ENCODE data around the gene ISM1.

ISM1 gene

DNA sequence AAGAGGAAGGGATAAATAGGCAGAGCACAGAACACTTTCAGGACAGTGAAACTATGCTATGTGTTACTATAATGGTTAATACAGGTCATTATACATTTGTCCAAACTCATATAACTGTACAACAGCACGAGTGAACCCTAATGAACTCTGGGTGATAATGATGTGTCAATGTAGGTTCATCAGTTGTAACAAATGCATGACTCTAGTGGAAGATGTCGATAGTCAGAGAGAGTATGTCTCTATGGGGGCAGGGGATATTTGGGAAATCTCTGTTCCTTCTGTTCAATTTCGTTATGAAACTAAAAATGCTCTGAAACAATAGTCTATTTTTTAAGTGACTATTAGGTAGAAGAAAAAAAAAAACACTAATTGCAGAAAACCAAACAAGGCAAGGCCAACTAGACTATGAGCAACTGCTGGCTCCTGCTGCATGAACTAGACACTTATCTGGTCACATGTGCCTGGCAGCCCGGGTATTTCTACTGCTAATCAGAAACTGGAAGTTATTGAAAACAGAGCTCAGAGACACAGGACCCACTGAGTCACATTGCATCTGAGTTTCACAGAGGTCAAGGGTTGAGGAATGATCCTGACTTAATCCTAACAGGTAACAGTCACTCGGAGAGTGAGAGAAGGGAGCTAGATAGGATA lies 97.9 kb downstream of the ISM1 start:
- DNase-seq = no peak

DNA sequence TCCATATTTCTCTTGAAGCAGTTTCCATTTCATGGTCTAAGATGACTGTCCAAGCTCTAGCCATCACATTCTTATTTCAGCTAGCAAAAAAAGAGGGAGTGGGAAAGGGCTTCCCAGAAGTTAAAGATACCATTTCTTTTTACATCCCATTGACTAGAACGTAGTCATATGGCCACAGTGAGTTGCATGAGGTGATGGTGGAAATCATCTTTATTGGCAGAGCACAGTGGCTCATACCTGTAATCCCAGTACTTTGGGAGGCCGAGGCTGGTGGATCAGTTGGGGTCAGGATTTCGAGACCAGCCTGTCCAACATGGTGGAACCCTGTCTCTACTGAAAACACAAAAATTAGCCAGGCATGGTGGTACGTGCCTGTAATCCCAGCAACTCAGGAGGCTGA lies 99.6 kb downstream of the ISM1 start:
- DNase-seq = no peak

DNA sequence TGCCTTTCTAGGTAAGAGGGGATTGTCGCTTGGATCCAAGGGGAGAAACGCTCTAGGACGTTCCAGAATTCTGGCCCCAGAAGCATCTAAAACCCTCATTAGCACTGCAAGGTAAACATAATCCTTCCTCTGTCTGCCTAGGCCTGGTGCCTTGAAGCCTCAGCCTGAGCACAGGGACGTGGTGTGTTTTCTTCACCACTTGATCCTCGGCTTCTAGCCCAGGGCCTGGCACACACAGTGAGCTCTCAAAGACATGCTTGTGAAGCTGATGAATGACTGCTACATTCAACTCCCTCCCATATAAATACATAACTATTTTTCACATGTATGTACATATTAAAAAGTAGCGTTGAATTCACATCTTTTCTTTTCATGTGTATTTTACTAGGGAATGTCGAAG lies 100.3 kb downstream of the ISM1 start:
- no peak for DNase-seq

DNA sequence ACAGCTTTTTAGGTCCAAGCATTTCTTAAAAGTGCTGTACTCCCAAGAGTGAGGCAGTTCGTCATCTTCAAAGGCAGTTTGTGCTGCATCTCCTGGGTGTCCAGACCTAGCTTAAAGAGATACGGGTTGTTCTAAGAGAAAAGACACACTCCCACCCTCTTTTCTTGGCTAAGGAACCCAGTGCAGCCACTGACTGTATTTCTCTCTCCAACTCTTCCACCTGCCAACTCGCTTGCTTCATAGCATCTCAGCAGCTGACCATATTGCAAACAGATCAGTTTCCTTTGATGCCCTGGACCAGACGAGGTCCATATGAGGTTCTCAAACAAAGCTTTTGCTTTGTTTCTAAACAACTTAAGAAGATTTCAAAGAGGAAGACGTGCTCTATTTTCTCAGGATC lies 101.1 kb downstream of the ISM1 start:
- no peak for DNase-seq

DNA sequence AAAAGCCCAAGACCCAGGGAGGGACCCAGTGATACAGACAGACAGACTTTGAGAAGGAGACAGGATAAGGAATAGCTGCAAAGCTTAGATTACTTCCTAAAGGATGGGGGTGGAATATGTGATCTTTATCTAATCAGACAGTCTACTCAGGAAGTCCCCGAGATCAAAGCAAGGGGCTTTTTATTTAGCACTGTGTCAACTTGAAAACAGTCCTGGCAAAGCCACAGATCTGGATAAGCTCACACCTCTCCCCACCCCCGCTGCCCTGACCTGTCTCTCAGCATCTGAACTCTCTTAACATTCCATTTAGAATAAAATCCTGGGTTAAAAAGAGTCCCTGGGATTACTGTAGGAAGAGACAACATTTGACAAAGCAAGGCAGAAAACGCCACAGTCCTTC lies 101.5 kb downstream of the ISM1 start:
- DNase-seq = no peak

DNA sequence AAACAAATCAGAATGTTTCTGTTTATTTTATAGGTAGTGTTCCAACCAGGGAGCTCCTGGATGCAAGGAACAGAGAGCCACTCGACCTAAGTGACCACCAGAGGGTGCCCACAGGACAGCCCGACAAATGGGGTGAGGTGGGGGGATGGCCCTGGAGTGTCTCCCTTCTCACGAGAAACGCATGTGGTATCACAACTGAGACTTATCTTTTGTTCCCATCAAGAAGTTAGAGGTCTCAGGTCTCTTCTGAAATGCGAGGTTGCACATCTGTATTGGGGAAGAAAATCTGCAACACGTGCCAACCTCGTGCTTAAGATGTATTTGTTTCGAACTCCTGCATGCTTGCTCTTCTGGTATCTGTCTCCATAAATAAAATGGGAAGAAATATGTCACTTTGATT lies 104.0 kb downstream of the ISM1 start:
- no peak for DNase-seq

DNA sequence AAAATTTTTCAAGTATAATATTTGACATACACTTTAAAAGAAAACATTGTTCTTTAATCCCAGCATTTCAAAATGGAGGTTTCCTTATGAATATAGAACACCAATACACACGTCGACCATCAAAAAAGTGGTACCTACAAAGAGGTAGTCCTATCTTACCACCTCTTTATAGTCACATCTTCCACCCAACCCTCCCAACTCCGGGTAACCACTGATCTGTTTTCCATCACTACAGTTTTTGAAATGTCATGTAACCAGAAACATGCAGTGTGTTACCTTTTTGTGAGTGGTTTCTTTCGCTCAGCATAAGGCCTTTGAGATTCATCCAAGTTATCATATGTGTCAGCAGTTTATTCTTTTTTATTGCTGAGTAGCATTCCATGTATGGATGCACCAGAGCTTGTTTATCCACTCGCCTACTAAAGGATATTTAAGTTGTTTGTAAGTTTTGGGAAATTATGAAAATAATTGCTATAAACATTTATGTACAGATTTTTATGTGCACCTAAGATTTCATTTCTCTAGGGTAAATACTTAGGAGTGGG lies 104.8 kb downstream of the ISM1 start:
- no peak for DNase-seq

DNA sequence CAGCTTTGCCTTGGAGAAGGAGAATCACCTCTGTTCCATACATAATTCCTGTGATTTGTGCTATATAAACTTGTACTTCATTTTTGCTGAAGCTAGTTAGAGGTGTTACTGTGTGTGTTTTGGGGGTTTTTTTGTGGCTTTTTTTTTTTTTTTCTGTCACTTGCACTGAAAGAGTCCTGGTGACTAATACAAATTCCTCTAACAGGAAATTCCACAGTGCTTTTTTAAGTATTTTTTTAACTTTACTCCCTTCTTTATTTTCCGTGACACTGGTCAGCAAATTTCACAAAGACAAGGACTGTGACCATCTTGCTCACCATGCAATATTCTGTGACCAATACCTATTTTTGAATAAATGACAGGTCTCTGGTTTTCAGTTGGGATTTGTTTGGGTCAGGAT lies 110.5 kb downstream of the ISM1 start:
- DNase-seq = no peak

DNA sequence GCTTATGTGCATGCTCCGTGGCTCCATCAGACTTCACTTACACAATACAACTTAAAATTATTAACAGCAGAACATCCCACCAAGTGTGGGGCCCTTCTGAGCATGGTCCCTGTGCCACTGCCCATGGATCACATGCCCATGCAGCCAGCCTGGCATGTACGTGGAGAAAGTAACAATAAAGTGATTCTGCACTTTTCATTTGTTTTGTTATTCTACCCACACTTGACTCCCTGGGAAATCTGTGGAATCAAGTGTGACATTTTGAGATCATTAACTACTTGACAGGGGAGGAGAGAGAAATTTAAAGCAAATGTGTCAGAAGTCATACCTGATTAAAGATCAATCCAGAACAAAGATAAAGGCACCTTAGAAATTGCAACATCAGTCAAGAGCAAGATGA lies 112.0 kb downstream of the ISM1 start:
- no peak for DNase-seq

DNA sequence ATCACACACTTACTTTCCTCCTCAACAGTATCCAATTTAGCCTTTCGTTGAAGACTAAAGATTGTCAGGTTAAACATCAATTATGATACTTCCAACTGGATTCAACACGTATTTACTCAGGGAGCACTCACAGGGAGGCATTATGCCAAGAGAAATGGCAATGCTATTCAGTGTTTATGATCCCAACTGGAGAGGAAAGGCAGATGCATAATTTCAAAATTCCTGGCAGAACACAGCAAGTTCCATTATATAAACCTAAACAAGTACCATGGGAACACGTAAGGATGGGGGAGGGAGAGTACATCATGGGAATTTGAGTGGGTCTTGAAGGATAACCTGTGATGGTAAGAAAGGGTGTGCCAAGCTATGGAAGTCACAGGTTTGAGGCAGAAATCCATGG lies 112.7 kb downstream of the ISM1 start:
- DNase-seq = peak; percentile 44

DNA sequence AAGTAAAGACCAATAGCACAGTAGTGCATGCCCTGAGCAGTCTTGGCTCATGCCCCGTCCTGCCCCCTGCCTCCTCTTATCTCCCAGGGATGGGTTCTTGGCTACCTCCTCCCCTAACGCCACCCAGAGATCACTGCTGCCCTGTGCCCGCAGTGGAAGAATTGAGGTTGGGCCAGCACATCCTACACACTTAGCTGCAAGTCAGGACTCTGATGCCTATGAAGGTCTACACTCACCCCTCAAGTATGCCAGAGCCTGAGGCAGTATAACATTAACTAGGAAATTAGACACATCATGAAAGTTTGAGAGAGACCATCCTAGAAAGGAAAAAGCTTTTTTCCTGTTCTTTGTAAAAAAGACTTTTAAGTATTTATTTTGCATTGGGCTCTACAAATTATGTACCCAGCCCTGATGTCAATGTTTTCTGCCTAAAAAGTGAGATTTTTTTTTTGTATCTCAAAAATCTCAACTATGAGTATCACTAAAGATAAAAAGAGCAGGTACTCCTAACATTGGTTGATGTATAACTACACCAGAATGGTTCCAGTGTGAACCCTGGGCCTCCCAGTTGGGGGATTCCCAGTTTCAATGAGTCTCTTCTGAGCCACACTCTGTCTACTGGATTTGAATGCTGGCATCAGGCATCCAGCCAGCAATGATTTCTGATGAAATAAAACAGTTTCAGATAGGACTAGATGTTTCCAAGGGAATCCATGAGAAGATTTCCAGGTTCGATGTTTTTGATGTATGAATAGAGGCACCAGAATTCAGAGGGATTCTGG lies 115.4 kb downstream of the ISM1 start:
- DNase-seq = no peak

DNA sequence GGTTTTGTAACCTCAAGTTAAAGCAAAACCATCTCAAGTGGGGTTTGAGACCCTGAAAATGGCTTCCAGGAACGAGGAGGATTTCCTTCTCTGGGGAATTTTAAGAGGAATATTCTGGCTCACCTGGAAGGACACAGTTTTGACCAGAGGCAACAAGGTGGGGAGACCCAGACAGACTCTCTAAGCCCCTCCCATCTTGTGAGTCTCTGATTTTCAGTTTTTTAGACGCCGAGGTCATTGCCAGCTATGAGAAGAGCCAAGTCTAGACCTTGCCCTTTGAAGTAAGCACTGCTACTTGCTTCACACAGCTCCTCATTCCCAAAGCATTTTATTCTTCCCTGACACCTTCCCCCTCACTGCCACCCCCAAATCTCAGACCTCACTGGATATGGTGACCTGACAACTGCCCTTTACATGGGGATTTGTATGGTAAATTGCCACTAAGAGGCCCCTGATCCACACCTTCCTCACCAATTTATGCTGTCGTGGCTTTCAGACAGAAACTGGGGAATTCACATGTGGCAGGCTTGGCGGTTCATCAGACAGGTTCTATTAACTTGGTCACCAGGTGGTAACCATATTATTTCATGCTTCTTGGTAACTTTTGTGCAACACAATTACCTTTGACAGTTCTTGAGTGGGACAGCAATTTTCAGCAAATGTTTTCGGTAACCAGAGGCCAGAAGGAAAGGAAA lies 116.2 kb downstream of the ISM1 start:
- no peak for DNase-seq

DNA sequence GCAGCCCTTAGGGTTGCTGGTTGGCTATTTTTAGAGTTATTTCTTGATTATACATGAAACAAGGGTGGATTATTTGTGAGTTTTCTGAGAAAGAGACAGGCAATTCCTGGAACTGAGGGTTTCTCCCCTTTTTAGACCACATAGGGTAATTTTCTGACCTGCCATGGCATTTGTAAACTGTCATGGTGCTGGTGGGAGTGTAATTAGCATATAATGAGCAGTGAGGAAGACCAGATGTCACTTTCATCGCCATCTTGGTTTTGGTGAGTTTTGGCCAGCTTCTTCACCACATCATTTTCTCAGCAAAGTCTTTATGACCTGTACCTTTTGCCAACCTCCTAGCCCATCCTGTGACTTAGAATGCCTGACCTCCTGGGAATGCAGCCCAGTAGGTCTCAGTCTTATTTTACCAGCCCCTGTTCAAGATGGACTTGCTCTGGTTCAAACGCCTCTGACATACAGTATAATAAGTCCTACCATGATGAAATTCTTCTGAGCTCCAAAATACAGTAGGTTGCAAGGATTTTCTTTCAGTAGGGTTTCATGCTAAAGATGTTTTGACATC lies 117.1 kb downstream of the ISM1 start:
- no peak for DNase-seq

DNA sequence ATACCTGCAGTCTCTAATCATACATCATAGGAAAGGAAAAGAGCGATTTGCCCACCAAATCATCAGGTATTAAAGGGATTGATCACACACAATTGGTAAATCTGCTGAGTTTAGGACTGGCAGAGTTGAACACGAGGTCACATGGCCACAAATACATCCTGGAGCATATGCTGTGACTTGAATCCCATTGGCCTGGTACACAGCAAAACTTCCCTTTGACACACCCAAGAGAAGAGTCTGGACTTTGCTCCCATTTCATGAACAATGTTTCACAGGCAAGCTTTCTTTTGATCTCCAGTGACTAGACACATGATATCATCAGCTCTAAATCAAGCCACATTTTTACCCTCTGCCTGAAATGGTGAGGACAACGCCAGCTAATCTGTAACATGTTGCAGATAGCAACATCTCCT lies 117.9 kb downstream of the ISM1 start:
- DNase-seq = no peak

DNA sequence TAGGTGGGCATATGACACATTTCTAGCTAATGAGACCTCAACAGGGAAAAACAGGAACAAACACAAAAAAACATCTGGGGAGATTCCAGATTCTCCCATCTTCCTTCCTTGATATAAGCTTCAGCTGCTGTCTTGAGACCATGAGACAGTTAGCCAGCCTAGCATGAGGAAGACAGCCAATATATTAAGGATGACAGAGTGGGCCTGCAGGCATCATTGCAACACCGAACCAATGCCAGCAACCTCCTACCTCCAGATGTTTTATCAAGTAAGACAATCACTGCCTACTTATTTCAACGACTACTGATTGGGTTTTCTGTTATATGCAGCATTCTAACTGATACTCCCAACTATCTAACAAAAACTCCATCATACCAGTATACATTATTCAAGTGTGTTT lies 119.0 kb downstream of the ISM1 start:
- no peak for DNase-seq

DNA sequence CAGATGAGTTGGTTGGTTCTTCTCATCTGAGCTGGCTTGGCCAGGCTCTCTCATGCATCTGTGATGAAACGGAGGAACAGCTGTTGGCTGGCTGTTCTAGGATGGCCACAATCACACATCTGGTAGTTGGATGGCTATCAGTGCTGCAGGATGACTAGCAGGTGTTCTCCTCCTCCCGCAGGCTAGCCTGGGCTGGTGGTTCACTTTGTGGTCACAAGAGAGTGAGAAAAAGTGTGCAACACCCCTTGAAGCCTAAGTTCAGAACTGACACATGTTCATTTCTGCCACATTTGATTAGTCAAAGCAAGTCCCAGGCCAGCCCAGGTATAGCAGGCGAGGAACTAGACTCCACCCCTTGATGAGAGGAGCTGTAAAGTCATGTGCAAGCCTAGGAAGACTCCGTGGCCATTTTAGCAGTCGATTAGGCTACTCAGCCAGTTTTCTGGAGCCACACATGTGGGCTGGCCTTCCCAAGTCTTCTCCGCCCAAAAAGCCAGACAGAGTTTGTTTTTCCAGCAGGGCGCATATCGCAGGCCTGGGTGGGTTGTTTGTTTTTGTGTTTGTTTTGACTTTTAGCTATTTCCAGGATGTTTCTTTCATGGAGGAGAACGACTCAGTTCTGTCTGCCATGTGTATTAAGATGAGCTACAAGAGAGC lies 120.8 kb downstream of the ISM1 start:
- no peak for DNase-seq

DNA sequence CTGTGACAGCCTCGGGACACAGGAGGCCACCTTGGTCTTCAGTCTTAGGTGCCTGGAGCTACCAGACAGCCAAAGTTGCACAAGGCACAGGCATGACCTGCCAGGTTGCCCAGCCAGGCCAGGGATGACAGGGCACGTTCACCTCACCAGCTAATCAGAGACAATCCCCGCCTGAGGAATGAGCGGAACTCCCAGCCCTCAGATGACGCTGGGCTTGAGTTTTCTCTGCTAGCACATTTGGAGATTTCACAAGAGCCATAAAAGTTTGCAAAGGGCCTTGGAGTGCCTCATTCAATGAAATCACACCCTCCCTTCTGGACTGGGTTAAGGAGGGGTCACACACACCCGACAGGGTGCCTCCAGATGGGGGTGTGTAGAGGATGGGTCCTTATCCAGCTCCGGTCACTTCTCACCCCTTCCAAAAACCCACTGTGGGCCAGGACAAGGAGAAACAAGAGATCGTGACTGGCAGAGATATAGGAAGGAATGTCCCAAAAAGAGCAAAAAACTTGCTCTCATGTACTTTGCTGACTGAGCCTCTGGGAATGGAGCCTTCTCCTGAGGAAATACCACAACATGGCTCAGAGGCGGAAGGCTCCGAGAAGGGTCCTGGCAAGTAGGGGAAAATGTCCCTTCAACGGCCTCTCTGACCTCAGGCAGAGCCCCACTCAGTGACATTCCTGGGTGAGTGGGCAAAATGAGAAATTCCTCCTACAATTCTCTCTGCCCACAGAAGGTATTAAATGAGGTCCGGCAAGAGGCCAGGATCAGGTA lies 121.6 kb downstream of the ISM1 start:
- DNase-seq = no peak

DNA sequence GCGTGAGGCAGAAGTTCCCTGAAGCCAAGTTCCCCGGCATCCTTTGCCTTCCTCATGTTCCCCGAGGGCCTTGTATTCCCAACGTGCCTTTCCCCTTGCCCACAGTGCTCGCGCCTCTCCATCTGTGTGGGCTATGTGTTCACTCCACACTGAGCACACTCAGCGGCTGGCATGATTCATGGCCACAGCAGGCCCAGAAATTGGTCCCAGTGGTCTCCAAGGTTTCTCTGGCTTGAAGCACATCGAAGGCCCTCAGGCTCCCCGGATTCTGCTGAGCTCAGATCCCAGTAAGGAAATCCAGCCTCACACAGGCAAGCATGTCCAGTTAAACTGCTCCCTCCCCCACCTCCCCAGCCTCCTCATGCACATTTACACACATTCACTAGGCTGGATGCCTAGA lies 123.6 kb downstream of the ISM1 start:
- DNase-seq = no peak

DNA sequence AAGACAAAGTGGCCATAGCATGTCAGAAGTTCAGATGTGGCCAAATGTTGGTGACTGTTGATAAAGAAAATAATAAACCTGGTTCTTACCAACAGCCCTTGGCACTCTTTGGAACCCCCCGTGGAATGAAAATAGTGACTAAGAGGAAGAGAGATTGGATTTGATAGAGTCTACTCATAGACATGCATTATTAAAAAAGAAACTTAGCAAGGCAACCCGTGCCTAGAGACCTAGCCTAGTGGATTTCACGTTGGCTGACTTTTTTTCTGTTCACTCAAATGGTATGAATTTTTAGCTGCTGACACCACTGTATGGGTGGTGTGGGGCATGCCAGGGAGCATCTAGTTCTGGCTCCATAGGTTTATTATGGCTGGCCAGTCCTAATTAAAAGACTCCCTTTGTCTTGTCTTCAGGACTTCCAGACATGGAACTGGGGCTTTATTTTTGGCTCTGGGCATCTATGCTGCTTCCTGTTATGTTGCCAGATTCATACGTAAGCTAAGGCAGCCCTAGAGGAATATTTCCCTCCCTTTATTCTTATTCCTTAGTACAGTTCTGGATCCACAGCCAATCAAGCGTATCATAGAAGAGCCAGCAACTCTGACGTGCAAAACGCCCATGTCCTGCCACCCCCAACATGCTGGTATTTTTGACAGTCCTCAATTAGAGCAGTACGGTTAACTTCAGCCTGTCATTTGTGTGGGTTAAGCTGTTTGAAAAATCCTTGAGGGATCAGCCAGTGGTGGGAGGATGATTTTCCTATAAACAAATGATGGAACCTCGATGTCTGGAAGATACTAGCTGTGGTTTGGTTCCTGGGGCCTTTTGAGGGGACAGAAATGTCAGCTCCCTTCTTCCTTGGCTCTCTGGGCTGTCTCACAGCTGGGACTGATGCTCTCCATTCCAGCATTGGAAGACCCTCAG lies 127.5 kb downstream of the ISM1 start:
- no peak for DNase-seq

DNA sequence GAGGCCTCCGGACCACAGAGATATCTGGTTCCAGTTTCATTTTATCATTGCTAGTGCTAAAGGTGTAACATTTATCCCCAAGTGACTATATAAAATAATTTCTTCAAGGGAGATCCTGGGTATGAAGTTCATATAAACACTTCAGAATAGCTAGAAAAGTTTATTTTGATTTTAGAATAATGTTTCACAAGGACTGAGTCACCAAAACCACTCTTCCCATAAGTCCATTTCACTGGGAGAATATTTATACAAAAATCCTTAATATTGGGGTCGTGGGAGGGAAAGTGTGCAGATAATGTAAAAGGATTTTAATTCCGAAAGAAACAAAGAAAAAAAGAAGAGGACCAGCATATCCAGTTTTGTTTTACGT lies 128.1 kb downstream of the ISM1 start:
- no peak for DNase-seq

All from NCI-H2029 (cell line).